Measurements from ENCODE around the gene SP5.
"Not testable (repeated sequence)": the region's sequence is repeated elsewhere in the genome, so short reads cannot be mapped to it uniquely, and the experiment has no call there.

SP5 gene

DNA sequence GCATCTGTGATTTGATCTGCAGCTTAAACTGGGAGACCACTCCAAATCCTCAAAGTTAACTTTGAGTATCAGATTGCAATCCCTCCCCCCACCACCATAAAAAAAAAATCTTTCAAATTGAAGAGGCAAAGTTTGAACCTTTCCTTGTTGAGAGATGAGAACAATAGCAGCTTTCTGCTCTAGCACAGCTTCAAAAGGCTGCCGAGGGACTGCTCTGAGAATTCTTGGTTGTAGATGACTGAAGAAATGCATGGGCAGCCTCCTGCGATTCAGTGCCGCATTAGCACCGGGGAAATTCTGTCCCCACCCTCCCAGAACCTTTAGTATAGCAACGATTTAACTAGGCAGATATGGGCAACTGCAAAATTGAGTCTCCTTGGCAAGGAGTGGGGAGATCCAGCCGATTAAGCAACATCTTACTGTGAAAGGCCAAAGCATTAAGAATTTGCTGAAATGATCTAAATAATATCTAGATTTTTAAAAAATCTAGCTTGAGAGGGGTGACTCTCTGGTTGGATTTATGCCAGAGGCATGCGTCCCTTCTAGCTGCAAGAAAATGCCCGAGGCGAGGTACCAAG, 3.9 kb upstream of the SP5 start:
- no peak for DNase-seq (ENCODE audit: low spot score)

DNA sequence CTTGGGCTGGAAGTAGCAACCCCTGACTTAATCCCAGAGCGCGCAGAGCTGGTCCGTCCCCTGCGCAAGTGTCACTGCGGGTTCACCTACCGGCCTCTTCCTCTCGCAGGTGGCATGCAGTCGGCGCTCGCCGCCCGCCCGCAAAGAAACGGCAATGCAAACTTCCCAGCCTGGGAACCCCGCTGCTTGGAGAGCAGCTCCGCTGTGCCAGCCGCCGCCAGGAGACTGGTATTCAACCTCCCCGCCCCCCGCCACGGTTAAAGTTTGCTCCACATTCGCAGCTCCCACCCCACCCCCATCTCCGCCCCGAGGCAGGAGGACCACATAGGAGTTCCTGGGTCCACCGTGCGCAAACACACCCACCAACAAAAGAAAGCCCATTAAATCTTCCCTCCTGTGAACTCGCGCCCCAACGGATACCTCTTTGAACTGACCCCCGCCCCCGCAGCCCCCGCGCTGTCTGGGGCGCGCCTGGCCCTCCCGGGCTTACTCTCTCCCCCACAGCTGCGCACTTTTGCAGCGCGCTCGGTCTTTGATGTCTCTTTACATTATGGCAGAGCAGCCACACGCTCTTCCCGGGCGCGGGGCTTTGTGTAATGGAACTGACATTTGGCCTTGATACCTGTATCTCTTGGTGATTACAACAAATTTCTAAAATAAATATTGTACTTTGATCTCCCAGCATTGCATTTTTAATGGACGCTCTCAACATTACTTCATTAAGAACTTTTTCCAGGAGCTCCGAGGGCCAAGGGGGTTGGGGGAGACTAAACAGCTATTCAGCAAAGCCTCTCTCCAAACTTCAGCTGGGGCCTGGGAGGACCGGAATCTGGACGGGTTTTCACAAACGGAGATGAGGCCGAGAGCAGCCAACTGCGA, 3.1 kb upstream of the SP5 start:
- DNase-seq (ENCODE audit: low spot score): no peak

DNA sequence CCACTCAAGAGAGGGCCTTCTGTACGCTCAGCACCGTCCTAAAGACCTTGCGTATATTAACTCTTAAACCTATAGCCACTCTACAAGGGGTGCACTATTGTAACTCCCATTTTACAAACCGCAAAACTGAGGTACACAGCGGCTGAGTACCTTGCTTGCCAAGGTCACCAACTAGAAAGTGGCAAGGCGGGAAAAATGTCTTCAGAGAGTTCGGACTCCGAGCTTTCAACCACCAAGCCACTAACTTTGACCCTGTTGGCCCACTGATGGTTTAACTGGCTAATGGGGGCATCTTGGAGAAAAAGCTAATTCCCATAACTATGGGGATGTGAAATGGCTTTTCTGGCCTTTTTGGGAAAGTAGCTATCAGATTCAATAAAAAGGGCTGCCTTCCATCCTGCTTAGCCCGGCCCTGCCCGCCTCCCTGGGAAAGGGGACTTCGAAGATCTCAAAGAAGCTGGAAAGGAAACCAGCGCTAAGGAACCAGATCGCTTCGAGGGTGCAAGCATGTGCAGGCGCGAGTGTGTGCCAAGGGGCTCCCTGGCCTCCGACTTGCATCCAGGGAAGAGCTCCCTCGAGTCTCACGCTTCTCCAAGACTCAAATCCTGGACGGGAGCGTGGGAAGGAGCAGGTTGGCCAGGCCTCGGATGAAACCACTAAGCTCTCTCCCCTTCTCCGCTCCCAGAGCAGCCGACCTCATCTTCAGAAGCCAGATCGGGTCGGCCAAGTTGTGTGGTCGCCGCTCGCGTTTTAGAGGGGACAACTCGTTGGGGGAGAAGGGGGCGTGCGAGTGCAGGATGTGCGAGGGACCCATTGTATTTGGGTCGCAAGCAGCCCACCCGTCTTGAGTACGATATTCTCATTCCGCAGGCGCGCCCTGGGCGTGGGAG, 2.2 kb upstream of the SP5 start:
- no peak for DNase-seq (ENCODE audit: low spot score)

DNA sequence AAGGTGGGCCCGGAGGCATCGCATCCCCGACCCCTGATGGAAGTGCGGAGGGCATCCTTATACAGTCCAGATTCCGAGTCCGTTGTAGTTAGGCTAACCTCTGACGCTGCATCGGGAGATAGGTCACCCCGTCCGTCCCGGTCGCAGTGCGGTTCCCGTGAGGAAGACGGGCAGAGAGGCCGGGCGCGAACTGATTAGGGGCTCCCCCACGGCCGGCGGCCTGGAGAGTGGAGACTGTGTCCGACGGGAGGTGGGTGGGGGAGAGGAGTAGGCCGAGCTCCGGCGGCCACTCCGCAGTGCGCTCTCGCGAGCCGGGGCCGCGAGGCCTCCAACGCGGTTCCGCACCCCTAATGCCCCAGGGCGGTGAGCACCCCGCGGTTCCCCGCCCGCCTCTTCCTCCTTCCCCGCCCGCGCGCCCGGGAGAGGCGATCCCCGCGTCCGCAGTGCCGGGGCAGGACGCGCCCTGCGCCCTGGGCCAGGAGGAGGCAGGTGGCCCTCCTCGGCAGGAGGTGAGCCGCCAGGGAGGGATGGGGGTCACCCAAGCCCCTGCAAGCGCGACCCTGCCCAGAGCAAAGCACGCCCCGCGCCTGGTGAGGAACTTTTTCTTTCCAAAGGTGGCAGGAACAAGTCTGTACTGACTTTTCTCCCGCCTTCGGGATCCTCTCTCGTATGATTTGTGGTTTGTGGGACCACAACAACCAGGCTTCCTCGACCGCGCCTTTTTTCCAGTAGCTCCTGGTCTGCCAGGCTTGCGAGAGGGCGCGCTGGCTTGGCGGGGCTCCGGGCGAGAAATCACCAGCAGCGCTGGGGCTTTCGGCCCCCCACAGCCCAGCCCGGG, 1.4 kb upstream of the SP5 start:
- no peak for DNase-seq (ENCODE audit: low spot score)

DNA sequence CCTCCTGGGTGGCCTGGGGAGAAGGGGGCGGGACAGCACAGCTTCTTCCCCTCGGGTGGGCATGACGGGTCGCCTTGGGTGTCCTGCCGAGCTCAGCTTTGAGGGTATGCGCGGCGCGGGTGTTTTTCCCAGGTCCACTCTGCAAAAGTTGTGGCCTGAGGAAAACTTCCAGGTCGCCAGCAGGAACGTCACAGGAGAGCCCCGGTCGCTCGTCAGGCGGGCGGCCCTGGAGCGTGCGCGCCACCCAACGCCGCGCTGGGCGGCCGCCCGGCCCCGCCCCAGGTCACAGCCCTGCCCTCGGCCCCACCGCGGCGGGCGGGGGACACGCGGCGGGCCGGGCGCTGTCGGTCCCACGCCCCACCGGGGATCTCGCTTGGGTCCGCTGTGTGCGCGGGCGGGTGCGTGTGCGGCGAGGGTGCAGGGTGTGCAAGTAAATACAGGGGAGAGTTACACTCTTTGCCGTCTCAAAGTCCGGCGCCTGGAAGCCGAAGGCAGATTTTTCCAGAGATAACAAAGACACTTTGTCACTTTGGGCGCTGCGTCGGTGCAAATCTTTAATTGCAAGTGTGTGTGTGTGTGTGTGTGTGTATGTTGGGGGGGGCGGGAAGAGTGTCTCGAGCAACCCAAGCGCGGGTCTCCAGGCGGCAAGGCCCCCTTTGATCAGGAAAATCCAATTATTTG, 616 bp upstream of the SP5 start:
- peak; percentile 63 for DNase-seq (ENCODE audit: low spot score)

DNA sequence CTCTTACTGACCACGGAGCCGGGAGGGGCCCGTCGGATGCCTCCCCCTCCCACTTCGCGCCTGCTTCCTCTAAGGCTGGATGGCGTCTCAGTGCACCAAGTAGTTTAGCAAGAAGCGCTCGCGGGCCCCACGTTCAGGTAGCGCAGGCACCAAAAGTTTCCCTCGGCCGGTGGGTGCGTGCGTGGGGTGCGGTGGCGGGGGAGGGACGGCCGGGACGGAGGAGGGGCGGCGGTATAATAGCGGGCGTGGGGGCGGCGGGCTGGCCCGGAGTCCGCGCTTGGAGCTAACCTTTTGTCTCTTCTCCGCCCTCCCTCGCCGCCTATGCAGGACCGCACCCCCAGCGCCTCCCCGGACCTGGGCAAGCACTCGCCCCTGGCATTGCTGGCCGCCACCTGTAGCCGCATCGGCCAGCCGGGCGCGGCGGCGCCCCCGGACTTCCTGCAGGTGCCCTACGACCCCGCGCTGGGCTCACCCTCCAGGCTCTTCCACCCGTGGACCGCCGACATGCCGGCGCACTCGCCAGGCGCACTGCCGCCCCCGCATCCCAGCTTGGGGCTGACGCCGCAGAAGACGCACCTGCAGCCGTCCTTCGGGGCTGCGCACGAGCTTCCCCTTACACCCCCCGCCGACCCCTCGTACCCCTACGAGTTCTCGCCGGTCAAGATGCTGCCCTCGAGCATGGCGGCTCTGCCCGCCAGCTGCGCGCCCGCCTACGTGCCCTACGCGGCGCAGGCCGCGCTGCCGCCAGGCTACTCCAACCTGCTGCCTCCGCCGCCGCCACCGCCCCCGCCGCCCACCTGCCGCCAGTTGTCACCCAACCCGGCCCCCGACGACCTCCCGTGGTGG, 1.0 kb downstream of the SP5 start:
- no peak for DNase-seq (ENCODE audit: low spot score)

DNA sequence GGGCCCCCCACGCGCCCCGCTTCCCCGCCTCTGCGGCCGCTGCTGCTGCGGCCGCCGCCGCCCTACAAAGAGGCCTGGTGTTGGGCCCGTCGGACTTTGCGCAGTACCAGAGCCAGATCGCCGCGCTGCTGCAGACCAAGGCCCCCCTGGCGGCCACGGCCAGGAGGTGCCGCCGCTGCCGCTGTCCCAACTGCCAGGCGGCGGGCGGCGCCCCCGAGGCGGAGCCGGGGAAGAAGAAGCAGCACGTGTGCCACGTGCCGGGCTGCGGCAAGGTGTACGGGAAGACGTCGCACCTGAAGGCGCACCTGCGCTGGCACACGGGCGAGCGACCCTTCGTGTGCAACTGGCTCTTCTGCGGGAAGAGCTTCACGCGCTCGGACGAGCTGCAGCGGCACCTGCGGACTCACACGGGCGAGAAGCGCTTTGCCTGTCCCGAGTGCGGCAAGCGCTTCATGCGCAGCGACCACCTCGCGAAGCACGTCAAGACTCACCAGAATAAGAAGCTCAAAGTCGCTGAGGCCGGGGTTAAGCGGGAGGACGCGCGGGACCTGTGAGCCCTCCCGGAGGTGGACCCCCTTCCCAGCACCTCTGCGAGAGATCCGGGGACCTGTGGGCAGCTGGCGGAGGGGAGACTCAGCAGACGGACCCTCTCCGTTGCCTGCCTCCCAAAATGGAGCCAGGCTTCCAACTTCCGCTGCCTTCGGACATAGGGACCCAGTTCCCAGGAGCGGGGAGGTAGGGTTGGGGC, 1.9 kb downstream of the SP5 start:
- DNase-seq (ENCODE audit: low spot score): no peak

DNA sequence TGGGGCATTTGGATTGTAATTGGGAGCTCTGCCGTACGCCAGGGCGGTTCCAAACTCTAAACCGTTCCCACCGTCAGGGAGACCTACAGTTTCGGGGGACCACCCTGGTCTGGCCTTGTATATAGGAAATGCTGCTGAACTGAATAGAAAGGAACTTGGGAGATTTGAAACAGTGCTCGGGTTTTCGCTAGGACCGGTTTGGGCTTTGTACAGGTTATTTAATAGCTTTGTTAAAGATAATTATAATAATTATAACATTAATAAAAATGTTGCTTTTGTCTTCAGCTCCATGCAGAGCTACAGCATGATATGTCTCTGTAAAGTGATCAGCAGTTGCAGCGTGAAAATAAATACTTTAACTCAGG, 2.4 kb downstream of the SP5 start:
- DNase-seq (ENCODE audit: low spot score): no peak

DNA sequence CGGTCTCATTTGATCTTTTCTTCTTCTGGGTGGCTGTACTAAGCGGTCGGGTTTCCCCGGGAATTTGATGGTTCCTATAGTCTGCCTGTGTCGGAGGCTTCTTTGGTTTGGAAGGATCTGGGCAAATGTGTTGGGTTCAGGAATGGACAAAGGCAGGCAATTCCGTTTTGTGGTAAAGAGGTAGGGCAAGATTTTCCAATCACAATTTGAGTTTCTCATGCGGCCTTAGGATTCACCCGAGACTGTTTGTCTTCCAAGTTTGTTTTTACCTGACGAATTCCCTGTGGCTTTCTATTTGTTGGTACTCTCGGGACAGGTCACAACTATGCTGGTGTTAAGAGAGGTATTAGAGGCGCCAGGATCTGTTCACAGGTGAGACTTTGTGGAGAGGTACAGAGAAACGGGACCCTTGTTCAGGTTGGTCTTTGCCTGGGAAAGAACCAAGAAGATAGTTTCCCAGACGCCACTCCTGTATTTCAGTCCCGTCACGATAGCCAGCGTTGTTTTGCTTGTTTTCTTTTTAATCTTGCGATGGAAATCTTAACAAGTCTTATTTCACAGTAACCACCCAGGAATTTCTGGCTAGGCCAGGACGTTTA, 3.0 kb downstream of the SP5 start:
- DNase-seq (ENCODE audit: low spot score): no peak

DNA sequence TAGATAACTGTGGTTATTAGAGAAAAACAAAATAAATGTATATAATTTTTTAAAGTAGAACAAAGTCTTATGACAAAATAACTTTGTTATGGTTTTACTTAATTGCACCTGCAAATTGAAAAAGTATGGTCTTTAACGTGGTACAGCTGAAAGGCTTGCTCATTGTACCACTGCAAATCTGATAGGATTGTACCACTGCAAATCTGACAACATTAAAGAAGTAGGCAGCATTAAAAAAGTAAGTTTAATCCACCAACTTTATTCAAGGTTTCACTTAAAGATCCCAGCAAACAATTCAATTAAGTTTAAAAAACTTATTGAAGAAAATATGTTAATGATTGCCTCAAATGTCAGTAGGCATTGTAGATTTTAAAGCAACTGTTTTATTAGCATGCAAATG, 4.7 kb downstream of the SP5 start:
- DNase-seq (ENCODE audit: low spot score): no peak

DNA sequence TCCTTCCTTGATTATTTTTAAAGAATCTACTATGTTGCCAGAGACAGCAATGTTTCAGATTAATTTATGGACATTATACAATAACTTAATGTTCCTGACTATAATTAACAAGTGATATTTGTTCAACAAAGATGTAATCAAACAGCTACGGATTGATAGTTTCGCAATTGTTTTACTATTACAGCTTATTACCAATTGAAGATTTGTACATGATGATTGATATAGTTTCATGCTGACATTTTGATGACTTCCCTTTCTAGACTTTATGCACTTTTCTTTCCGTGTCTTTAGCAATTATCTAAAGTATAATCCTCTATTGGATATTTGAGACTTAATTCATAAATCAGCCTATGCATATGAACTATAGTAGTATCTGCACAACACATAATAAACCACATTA, 6.5 kb downstream of the SP5 start:
- no peak for DNase-seq (ENCODE audit: low spot score)

DNA sequence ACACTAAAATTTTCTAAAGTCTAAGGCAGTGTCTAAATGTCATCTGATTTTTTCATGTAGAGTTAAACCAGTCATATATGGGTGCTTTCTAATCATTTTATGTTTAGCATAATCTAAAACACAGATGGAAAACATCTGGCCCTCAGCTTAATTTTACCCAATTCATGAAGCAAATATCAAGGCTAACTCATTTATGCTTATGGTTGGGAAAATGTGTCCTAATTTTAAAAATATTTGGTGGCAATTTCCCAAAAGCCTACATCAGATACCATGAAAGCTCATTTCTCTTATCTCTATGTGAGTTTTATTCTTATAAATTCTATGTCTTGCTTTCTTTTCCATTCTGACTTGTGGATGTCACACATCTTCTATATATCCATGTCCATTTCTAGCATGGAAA, 7.2 kb downstream of the SP5 start:
- no peak for DNase-seq (ENCODE audit: low spot score)

DNA sequence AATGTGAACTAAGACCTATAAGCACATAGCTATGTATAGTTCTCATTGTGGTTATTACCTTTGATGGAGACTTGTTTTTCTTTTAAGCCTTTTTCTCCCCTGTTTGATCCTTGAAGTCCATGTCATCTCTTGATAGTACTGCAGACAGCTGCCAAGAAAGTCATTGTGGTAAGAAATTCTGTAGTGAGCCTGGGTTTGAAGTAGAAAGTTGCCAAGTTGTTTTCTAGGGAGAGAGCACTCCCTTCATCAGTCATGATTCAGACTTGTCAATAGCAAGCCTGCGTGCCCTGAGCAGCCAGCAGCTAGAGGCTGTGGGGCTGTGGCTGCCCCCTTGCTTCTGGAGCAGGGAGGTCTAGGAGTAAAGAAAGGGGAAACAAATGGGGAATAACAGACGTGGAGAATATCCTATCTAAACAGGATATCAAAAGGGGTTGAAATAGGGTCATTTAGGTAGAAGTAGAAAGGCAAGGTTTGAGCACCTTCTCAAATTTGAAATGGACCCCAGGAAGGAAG, 8.4 kb downstream of the SP5 start:
- no peak for DNase-seq (ENCODE audit: low spot score)

DNA sequence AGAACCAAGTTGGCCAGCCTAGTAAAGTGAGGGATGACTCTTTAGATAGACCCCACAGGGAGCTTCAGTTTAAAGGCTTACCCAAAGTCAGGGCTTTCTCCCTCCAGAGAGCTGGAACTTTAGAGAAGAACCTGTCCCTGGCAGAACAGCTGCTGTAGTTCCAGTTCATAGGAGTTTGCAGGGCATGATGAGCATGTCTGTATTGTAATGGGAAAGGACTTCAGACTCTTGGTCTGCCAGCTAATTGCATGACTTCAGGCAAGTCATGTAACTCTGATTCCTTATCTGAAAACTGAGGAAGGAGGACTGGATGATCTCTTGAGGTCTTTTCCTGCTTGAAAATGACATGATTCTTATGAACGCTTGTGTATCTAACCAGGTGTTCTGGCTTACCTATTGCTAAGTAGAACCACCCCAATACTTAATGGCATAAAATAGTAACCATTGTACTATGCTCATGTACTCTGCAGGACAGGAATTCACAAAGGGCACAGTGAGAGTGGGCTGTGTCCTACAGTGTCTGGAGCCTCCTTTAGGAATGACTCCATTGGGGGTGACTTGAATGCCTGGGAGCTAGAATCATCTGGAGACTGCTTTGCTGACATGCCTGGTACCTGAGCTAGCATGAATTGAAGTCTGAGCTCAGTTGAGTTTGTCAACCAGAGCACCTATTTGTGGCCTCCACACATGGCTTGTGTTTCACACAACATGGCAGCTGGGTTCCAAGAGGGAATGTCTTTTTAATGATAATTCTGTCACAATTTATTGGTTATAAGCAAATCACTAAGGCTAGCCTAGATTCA, 18.9 kb downstream of the SP5 start:
- DNase-seq (ENCODE audit: low spot score): peak; percentile 5

DNA sequence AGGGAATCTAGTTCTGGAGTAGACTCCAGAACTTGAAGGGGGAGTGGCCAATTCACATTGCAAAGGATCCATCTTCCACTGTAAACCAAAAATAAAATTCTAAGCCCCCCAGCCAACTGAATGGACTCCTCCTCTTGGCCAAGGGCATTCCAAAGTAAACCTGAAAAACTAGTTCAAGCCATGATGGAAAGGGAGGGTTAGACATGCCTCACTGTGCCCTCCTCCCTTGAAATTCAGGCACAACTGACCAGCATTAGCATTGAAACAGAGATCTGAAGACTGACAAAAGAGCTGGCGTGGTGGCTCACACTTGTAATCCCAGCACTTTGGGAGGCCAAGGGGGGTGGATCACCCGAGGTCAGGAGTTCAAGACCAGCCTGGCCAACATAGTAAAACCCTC, 19.5 kb downstream of the SP5 start:
- not testable (repeated sequence) for DNase-seq (ENCODE audit: low spot score)

DNA sequence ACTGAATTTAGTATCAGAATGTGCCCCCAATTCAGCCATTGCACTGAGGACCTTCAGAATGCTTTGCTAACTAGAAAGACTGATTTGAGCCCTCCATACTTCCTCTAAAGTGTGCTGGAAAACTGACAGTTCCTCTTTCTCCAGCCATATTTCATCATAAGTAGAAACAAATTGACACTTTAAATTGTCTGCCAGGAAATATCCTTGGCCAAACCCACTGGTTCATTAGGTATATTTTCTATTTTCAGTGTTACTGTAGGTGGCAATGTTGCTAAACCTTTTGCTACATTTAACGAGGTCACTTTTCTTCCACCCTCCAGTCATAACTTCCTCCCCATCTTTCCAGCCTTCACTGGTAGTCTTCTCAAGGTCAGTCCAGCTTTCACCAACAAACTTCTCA, 21.5 kb downstream of the SP5 start:
- no peak for DNase-seq (ENCODE audit: low spot score)

DNA sequence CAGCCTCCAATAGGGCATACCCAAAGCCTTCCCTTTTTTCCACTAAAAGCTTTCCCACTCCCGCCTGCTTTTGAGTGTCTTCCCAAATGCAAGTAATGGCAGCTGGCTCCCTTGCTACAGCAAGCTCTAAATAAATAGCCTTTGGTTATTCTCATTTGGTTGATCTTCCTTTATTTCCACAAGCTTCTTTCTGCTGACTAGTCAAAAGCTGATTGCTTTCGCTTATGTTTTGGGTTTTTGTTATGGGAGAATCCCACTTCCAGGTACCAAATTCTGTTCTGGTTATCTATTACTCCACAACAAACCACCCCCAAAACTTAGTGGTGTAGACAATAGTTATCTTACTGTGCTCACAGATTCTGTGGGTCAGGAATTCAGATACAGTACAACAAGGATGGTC, 22.3 kb downstream of the SP5 start:
- DNase-seq (ENCODE audit: low spot score): no peak

DNA sequence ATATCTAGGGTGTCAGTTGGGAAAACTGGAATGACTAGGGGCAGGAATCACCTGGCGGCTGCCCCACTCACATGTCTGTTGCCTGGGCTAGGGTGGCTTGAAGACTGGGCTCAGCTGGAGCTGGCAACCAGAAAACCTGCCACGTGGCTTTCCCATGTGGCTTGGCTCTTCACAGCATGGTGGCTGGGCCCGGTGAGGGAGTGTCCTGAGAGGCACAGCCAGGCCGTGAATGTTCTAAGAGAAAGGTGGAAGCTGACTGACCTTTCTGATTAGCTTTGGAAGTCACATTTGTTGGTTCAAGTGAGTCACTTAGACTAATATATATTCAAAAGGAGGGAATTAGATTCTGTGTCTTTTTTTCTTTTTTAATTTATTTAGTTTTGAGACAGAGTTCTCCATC, 22.7 kb downstream of the SP5 start:
- no peak for DNase-seq (ENCODE audit: low spot score)

All from RKO (cell line).